Measurements from ENCODE around the gene NOTCH1. TPM values are rescaled to one million over a fixed set of nuclear protein-coding genes. Genes with fewer than 3 reads are reported as not detected.
A peak's percentile ranks its signal among the peaks of the same experiment; 100 is the strongest.

The NOTCH1 gene
- total RNA-seq, 3 donors from 2014 or later, result 124 to 128 (median 125) TPM

DNA sequence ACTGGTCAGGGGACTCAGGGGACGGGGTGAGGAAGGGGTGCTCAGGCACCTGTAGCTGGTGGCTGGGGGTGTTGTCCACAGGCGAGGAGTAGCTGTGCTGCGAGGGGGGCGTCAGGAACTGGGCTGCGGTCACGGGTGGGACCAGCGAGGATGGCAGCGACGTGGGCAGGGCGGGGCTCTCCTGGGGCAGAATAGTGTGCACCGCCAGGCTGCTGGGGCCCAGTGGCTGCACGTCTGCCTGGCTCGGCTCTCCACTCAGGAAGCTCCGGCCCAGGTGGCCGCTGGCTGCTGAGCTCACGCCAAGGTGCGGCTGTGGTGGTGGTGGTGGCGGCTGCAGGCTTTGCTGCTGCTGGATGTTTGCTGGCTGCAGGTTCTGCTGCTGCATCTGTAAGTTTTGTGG, 49.7 kb downstream of the NOTCH1 start:
- Mint-ChIP-seq H3K4me1 (ENCODE audit: low read depth) (no peaks in the 10 kb centered on the region), H3K27me3 (ENCODE audit: low read depth) (no peaks in the 10 kb centered on the region), H3K36me3 (ENCODE audit: insufficient read depth) (peaks cover 8% of the 10 kb centered on the region), H3K9me3 (no peaks in the 10 kb centered on the region), H3K4me3 (no peak overlapping the region)
- DNase-seq (no peak), ATAC-seq (no peak)

DNA sequence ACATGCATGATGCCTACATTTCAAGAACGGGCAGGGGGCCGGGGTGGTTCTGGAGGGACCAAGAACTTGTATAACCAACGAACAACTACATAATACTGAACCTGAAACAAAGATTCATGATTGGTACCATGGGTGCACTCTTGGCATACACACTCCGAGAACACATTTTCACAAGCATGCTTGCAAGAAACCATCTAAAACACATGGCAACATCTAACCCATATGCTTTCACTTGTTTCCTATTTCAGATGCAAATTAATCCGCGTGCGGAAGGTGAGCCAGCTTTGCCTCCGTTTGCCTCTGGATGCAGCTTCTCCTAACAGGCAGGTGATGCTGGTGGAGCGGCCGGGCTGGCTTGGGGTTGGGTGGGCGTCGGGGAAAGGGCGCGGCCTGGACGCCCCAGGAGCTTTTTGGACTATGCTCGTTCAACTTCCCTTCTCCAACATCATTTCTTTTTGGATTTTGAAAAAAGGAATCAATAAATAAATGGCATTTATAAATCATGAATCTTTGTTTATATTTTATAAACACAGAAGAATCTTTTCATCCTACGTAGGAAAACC, 50.5 kb downstream of the NOTCH1 start:
- Mint-ChIP-seq H3K36me3 (ENCODE audit: insufficient read depth) (peaks cover 8% of the 10 kb centered on the region), H3K4me1 (ENCODE audit: low read depth) (no peaks in the 10 kb centered on the region), H3K27me3 (ENCODE audit: low read depth) (no peaks in the 10 kb centered on the region), H3K4me3 (no peak overlapping the region), H3K9me3 (no peaks in the 10 kb centered on the region)
- ATAC-seq, result no peak
- DNase-seq, result no peak

DNA sequence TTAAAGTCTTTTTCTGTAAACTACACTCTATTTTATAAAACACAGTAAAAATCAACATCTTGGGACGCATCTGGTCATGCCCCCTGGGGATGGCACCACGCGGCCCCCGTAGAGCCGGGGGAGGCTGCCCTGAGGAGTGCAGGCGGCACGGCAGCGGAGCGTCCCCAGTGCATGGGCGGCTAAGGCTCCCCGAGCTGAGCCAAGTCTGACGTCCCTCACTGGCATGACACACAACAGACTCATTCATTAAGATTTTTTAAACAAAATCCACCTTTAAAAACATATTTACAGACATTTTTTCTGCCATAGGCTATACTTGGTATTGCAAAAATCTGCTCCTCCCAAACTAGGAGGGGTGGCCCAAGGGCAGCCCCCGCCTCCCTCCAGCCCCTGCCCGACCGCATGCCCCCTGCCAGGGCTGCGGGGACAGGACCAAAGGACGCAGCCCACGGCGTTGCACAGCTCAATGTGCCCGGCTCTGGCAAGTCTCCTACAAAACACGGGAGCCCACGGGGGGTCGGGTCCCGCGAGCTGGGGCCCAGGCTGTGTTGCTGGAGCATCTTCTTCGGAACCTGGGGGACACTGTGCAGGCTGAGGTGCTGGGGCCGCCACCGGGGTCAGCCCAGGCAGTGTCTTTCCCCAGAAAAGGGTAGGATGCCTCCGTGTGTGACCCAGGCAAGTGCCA, 51.2 kb downstream of the NOTCH1 start:
- no peak for DNase-seq
- Mint-ChIP-seq H3K4me3 (no peak overlapping the region), H3K36me3 (ENCODE audit: insufficient read depth) (peaks cover 6% of the 10 kb centered on the region), H3K27me3 (ENCODE audit: low read depth) (no peaks in the 10 kb centered on the region), H3K9me3 (no peaks in the 10 kb centered on the region), H3K4me1 (ENCODE audit: low read depth) (no peaks in the 10 kb centered on the region)
- no peak for ATAC-seq

DNA sequence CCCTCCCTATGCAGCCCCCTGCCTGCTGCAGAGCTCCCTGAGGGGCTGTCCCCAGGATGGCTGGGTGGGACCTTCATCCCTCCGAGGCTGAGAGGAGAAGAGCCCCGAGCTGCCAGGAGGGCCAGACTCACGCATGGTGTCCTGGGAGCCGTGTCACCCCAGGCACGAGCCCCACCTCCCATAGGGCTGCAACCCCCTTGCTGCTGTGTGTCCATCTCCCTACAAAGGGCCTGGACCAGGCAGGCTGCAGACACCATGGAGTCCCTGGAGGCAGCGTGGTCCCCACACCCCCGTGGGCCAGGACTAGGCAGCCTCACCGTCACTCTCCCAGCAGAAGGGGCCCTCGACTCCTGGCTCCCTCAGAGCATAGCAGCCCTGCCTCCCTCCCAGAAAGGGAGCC, 51.8 kb downstream of the NOTCH1 start:
- DNase-seq (no peak), ATAC-seq (no peak)
- H3K9me3 Mint-ChIP-seq, result no peaks in the 10 kb centered on the region
- H3K36me3 Mint-ChIP-seq (ENCODE audit: insufficient read depth), result peaks cover 6% of the 10 kb centered on the region
- H3K4me3 Mint-ChIP-seq, result no peak overlapping the region
- H3K27me3 Mint-ChIP-seq (ENCODE audit: low read depth), result no peaks in the 10 kb centered on the region
- H3K4me1 Mint-ChIP-seq (ENCODE audit: low read depth), result no peaks in the 10 kb centered on the region

GRCh38 chr9:136493567-136493971, 52.3 kb downstream of the NOTCH1 start:
- Mint-ChIP-seq H3K27me3 (ENCODE audit: low read depth) (no peaks in the 10 kb centered on the region), H3K9me3 (no peaks in the 10 kb centered on the region), H3K36me3 (ENCODE audit: insufficient read depth) (peaks cover 2% of the 10 kb centered on the region), H3K4me3 (no peak overlapping the region), H3K4me1 (ENCODE audit: low read depth) (no peaks in the 10 kb centered on the region)
- ATAC-seq (no peak), DNase-seq (no peak)

DNA sequence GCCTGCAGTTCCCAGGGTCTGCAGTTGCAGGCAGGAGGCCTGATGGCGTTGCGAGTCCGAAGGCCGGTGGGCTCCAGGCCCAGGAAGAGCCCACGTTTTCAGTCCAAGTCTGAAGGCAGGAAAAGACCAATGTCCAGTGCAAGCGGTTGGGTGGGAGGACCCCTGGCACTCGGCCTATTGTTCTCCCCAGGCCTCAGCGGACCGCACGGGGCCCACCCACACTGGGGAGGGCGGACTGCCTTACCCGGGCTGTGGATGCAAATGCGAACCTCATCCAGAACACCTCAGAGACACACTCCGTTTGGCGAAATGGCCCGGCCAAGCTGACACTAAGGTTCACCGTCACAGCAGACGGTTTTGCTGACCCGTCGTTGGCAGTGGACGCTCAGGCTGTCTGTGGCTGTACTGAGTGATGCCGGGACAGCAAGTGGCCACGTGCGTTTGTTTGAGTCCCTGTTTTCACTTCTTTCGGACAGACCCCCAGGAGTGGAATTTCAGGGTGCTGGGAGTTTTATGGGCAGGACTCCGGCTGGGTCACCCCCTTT, 52.8 kb downstream of the NOTCH1 start:
- DNase-seq (no peak), ATAC-seq (no peak)
- no peak overlapping the region for H3K4me3 Mint-ChIP-seq
- H3K36me3 Mint-ChIP-seq (ENCODE audit: insufficient read depth), result peaks cover 2% of the 10 kb centered on the region
- H3K27me3 Mint-ChIP-seq (ENCODE audit: low read depth), result no peaks in the 10 kb centered on the region
- no peaks in the 10 kb centered on the region for H3K4me1 Mint-ChIP-seq (ENCODE audit: low read depth)
- no peaks in the 10 kb centered on the region for H3K9me3 Mint-ChIP-seq

DNA sequence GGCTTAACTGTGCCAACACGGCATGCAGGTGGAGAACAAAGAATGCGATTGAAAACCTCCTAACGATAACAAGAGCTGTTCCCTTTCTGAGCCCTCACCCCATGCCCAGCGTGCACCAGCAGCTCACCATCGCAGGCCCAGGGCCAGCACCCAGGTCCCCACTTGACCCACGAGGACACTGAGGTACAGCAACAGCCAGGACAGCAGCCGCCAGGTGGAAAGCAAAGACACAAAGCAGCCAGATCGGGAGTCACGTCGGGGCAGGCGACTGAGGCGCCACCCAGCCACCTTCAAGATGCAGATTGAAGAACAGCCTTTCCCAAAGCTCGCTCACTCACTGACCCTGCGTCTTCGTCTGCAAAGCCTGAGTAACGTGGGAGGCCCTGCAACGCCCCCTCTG, 56.1 kb downstream of the NOTCH1 start:
- H3K27me3 Mint-ChIP-seq (ENCODE audit: low read depth), result no peaks in the 10 kb centered on the region
- H3K4me1 Mint-ChIP-seq (ENCODE audit: low read depth), result peaks cover 5% of the 10 kb centered on the region
- DNase-seq (no peak), ATAC-seq (no peak)
- H3K36me3 Mint-ChIP-seq (ENCODE audit: insufficient read depth), result no peaks in the 10 kb centered on the region
- no peaks in the 10 kb centered on the region for H3K9me3 Mint-ChIP-seq
- no peak overlapping the region for H3K4me3 Mint-ChIP-seq

- no peaks in the 10 kb centered on the region for H3K9me3 Mint-ChIP-seq
- no peaks in the 10 kb centered on the region for H3K27me3 Mint-ChIP-seq (ENCODE audit: low read depth)
- no peak for ATAC-seq
- H3K4me1 Mint-ChIP-seq (ENCODE audit: low read depth), result peaks cover 7% of the 10 kb centered on the region
- H3K36me3 Mint-ChIP-seq (ENCODE audit: insufficient read depth), result no peaks in the 10 kb centered on the region
- no peak overlapping the region for H3K4me3 Mint-ChIP-seq
- peak; percentile 77 for DNase-seq
Measured at GRCh38 chr9:136488247-136489214, 57.3 kb downstream of the NOTCH1 start.

DNA sequence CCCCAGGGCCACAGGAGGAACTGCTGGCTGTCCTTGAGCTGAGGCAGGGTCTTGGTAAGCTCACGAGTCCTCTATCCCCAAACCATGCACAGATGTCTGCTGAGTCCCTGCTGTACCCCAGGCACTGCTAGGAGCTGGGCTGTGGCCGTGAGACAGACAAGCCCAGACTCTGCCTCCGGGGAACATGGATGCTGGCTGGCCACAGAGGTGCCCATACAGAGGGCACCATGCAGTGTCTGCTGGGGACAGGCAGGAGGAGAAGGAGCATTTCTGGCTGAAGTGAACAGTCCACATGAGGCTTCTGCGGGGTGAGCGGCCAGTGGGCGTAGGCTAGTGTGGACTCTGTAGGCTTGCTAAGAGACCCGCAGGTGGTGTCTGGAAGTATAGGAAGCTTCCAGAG, 58.2 kb downstream of the NOTCH1 start:
- Mint-ChIP-seq H3K9me3 (no peaks in the 10 kb centered on the region), H3K4me3 (no peak overlapping the region), H3K27me3 (ENCODE audit: low read depth) (no peaks in the 10 kb centered on the region), H3K4me1 (ENCODE audit: low read depth) (peaks cover 7% of the 10 kb centered on the region), H3K36me3 (ENCODE audit: insufficient read depth) (no peaks in the 10 kb centered on the region)
- ATAC-seq (no peak), DNase-seq (no peak)

DNA sequence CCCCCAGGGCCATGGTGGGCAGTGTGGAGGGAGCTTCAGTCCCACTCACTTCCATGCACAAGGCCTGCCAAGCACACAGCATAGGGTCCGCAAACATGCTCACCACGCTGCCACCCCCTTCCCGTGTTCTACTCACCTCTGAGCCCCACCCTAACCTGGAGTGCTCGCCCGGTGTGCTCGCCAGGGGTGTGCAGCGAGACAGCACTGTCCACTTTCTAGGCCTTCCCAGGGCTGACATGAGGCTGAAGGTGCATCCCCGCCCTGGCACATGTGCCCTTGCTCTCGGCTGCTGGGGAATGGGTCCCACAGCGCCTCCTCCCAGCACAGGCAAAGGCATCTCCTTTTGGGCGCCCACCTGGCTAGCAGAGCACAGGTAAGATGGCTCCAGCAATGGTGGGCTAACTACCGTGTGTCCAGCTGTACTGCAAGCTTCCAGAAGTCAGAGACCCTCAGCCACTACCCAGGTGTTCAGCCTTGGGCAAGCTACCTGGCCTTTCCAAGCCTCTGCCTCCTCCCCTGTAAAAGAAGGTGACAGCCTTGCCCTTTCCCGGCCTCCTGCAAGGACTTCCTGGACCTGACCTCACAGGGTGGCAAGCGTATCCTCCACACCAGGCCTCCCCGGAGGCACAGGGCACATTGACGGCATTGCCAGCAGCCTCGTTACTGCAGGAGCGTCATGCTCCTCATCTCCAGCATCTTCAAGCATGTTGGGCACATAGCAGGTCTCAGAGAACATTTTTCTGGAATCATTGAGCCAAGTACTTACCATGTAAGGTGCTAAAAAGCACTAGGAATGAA, 58.8 kb downstream of the NOTCH1 start:
- Mint-ChIP-seq H3K27me3 (ENCODE audit: low read depth) (no peaks in the 10 kb centered on the region), H3K4me3 (no peak overlapping the region), H3K36me3 (ENCODE audit: insufficient read depth) (no peaks in the 10 kb centered on the region), H3K9me3 (no peaks in the 10 kb centered on the region), H3K4me1 (ENCODE audit: low read depth) (peaks cover 9% of the 10 kb centered on the region)
- ATAC-seq (no peak), DNase-seq (no peak)

DNA sequence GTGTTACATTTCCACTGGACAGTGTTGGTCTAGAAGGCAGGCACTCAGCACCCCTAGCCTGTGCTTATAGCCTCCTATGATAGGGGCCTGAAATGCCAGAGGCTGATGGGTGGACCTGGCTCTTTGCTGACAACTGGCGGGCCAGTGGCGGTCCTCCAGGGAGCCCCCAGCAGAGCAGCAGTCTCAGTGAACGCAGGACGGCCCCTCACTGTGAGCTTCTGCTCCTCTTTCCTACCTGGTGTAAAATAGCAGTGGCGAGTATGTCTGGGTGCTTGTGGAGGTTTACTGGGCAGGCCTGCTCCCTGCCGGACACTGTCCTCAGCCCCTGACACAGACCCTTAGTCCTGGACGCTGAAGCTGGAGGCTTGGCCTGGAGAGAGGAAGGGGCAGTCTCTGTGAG, 59.7 kb downstream of the NOTCH1 start:
- DNase-seq, result no peak
- Mint-ChIP-seq H3K4me3 (no peak overlapping the region), H3K9me3 (no peaks in the 10 kb centered on the region), H3K36me3 (ENCODE audit: insufficient read depth) (no peaks in the 10 kb centered on the region), H3K4me1 (ENCODE audit: low read depth) (peaks cover 18% of the 10 kb centered on the region), H3K27me3 (ENCODE audit: low read depth) (no peaks in the 10 kb centered on the region)
- no peak for ATAC-seq

DNA sequence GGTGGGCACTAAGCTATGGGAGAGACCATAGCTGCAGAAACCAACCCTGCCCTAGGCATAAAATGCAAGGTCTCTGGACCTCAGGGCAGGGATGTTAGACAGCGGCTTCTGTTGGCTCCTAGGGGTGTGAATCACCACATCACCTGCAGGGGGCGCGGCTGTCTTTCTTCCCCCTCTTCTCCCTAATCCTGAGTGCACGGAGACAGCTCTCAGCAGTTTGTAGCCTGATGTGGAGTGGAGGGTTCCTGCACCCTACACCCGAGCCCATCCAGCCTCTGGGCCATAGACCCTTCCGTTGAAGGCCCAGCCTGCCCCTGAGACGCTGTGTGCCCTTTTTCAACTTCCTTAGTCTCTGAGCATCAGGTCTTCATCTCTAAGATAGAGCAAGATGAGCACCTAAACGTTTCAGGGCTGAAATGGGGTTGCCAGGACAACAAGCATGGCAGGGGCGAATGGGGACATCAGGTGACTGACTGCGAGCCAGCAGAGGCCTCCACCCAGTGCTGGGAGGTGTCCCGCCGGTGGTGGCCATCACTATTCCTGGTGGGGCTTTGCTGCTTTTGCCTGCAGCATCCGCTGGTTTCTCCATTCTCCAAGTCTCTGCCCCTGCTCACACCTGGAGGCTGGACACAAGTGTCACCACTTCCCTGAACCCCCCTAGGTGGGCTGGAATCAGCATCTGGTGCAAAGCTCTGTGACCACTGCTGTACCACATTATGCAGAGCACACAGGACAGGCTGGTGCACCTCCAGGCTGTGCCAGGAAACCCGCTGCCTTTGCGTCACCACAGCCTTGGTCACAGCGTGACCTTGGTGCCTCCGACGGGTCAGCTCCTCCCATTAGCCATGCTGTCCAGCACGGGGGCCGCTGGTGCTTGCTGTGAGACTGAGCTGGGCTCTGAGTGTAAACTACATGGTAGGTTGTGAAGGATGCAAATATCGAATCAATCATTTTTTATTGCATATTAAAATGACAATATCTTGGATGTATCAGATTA, 60.5 kb downstream of the NOTCH1 start:
- Mint-ChIP-seq H3K36me3 (ENCODE audit: insufficient read depth) (no peaks in the 10 kb centered on the region), H3K9me3 (no peaks in the 10 kb centered on the region), H3K27me3 (ENCODE audit: low read depth) (no peaks in the 10 kb centered on the region), H3K4me3 (peak overlapping the region; percentile 63), H3K4me1 (ENCODE audit: low read depth) (peaks cover 22% of the 10 kb centered on the region)
- DNase-seq (peak; percentile 81), ATAC-seq (no peak)

All from activated T-cell treated with anti-CD3 and anti-CD28 coated beads, Interleukin-2, amount 50 U/mL, for 4 hours (primary cell).